HepG2 (cell line): ENCODE data around the gene ALDH3B1. TPM values are rescaled to one million over a fixed set of nuclear protein-coding genes. Genes with fewer than 3 reads are reported as not detected.

Source experiments
- GATA4 ChIP-seq: sonication (generic); IDR thresholded peaks from 2 replicates; pipeline ENCODE4 v1.6.1; 2016; ENCODE audit warnings: antibody characterized with exemption, low read depth, borderline replicate concordance
- HNF4A ChIP-seq: sonication (generic); formaldehyde crosslinking; IDR thresholded peaks from 2 replicates; pipeline ENCODE4 v1.4.0; 2020; ENCODE audit warnings: missing genetic modification reagents
- PCBP1 ChIP-seq: fragments of 200-400 bp; formaldehyde crosslinking; IDR thresholded peaks from 2 replicates; pipeline ENCODE4 v1.6.1; 2017; ENCODE audit warnings: mild to moderate bottlenecking, low read depth, low read length, borderline replicate concordance
- REST ChIP-seq, 2 experiments: IDR thresholded peaks; 2 replicates each; pipeline ENCODE4 v1.6.1; 2011 to 2012; ENCODE audit warnings: low read length in 2 of 2, borderline replicate concordance in 1 of 2, low read depth in 1 of 2, mild to moderate bottlenecking in 1 of 2, moderate library complexity in 1 of 2
- SETDB1 ChIP-seq: sonication (generic); formaldehyde crosslinking; IDR thresholded peaks from 2 replicates; pipeline ENCODE4 v1.5.1; 2020; ENCODE audit warnings: missing genetic modification reagents, mild to moderate bottlenecking, borderline replicate concordance
- TAF1 ChIP-seq: sonication (generic); formaldehyde crosslinking; IDR thresholded peaks from 2 replicates; pipeline ENCODE4 v1.4.0; 2020; ENCODE audit warnings: missing genetic modification reagents
- TAF15 ChIP-seq: fragments of 200-400 bp; formaldehyde crosslinking; IDR thresholded peaks from one replicate; pipeline ENCODE4 v1.6.1; 2018; ENCODE audit warnings: mild to moderate bottlenecking, low read depth, low read length; ENCODE audit not compliant: poor library complexity, severe bottlenecking
- U2AF2 ChIP-seq: fragments of 200-400 bp; formaldehyde crosslinking; IDR thresholded peaks from 2 replicates; pipeline ENCODE4 v1.6.1; 2017; ENCODE audit warnings: low read depth, mild to moderate bottlenecking, low read length
- ZFP36 ChIP-seq: fragments of 150-350 bp; IDR thresholded peaks from 2 replicates; pipeline ENCODE4 v1.6.1; 2018; ENCODE audit warnings: borderline replicate concordance, low read length, low read depth; ENCODE audit not compliant: partially characterized antibody
- ZFP36L1 ChIP-seq: sonication (generic); formaldehyde crosslinking; IDR thresholded peaks from 2 replicates; pipeline ENCODE4 v1.8.0; 2022; ENCODE audit warnings: mild to moderate bottlenecking, missing genetic modification reagents, moderate library complexity
- ZFP90 ChIP-seq: sonication (generic); formaldehyde crosslinking; IDR thresholded peaks from 2 replicates; pipeline ENCODE4 v1.8.0; 2022; ENCODE audit warnings: missing genetic modification reagents, mild to moderate bottlenecking, inconsistent platforms, borderline replicate concordance
- ZNF530 ChIP-seq: sonication (generic); formaldehyde crosslinking; IDR thresholded peaks from 2 replicates; pipeline ENCODE4 v1.5.0; 2020; ENCODE audit warnings: low read depth, mild to moderate bottlenecking, missing genetic modification reagents
- ZNF598 ChIP-seq: sonication (generic); formaldehyde crosslinking; IDR thresholded peaks from 2 replicates; pipeline ENCODE4 v1.5.1; 2020; ENCODE audit warnings: mild to moderate bottlenecking, missing genetic modification reagents, borderline replicate concordance
- ZNF687 ChIP-seq: sonication (generic); formaldehyde crosslinking; IDR thresholded peaks from 2 replicates; pipeline ENCODE4 v1.5.1; 2020; ENCODE audit warnings: mild to moderate bottlenecking, missing genetic modification reagents, moderate library complexity
- ZNF724P ChIP-seq: sonication (generic); formaldehyde crosslinking; IDR thresholded peaks from 2 replicates; pipeline ENCODE4 v1.8.0; 2022; ENCODE audit warnings: missing genetic modification reagents, borderline replicate concordance
- ZNF790 ChIP-seq: sonication (generic); formaldehyde crosslinking; IDR thresholded peaks from 2 replicates; pipeline ENCODE4 v1.8.0; 2022; ENCODE audit warnings: missing genetic modification reagents, mild to moderate bottlenecking, borderline replicate concordance
- polyA plus RNA-seq, 8 experiments: library from polyadenylated mRNA; depleted of rRNA in 3 of 8; stranded (reverse) in 7 of 8; unstranded in 1 of 8; fragments of >200 nt; fragmentation: Illumina TruSeq in 4 of 8; extraction: Trizol in 4 of 8; gene quantifications; 2 replicates each; pipeline versions ENCODE4 v1.2.1 to v1.2.3, GENCODE V29; 2011 to 2016; ENCODE audit warnings: low read depth in 4 of 8, missing spikeins in 1 of 8, mixed read lengths in 1 of 8; ENCODE audit not compliant: insufficient read depth in 1 of 8
- total RNA-seq, 5 experiments: library from RNA; depleted of rRNA; stranded (reverse); fragments of >200 nt; fragmentation: Illumina TruSeq; extraction: Trizol; gene quantifications; 2 replicates each; pipeline ENCODE4 v1.2.3, GENCODE V29; 2016; ENCODE audit warnings: low read depth in 1 of 5

Gene ALDH3B1
- total and polyA plus RNA-seq, 2 of the 13 experiments (the other 11 are each of a cell fraction or from before 2014, with no cell fraction given) = 4.0 to 6.7 TPM

GRCh38 chr11:68008381-68009337, 1.5 kb upstream of the ALDH3B1 start (continued):
- TF ChIP-seq PCBP1 = no peak
- no peak for TF ChIP-seq SETDB1 (CRISPR knock-in tag)
- no peak for TF ChIP-seq HNF4A
- TF ChIP-seq GATA4 = no peak
- TF ChIP-seq ZNF687 (CRISPR knock-in tag) = peak; percentile 69
- no peak for TF ChIP-seq ZFP36L1 (CRISPR knock-in tag)
- no peak for TF ChIP-seq ZFP90 (CRISPR knock-in tag)
- TF ChIP-seq ZFP36 = peak; percentile 9
- TF ChIP-seq ZNF530 (CRISPR knock-in tag) = no peak
- no peak for TF ChIP-seq U2AF2
- TF ChIP-seq TAF1 (CRISPR knock-in tag) = no peak
- no peak for TF ChIP-seq ZNF598 (CRISPR knock-in tag)
- TF ChIP-seq ZNF790 = no peak
- no peak for TF ChIP-seq ZNF724P (CRISPR knock-in tag)
- TF ChIP-seq TAF15 = no peak
- TF ChIP-seq REST (IDR thresholded peaks at IDR 0.05; ENCODE audit: borderline replicate concordance in 1 of 2, low read depth in 1 of 2, low read length in 2 of 2) = no peak
